Inferior parietal cortex (tissue), 1 donor: ENCODE measurements around the gene NPHP1.
A peak's percentile ranks its signal among the peaks of the same experiment; 100 is the strongest.
"Not testable (repeated sequence)": the region's sequence is repeated elsewhere in the genome, so short reads cannot be mapped to it uniquely, and the experiment has no call there.

Experiments
- DNase-seq: peaks from one replicate; pipeline ENCODE4 v3.0.0-alpha.2; 2016; ENCODE audit errors: extremely low spot score

The NPHP1 gene

GRCh38 chr2:110204408-110205385 lies at the start of gene NPHP1:
Gene NPHP1, minus strand, starts transcription at chr2:110205013. Its CDS starts 45 bp downstream, at chr2:110204968.
- peak; percentile 93 for DNase-seq

- DNase-seq: not testable (repeated sequence)
Measured at GRCh38 chr2:110248081-110248795, 43.4 kb upstream of the NPHP1 start.

GRCh38 chr2:110245488-110246435 lies 40.9 kb upstream of the NPHP1 start:
- not testable (repeated sequence) for DNase-seq

GRCh38 chr2:110243283-110243682 lies 38.5 kb upstream of the NPHP1 start:
- not testable (repeated sequence) for DNase-seq

- DNase-seq: not testable (repeated sequence)
Measured at GRCh38 chr2:110234514-110234913, 29.7 kb upstream of the NPHP1 start.

- not testable (repeated sequence) for DNase-seq
Measured at GRCh38 chr2:110229886-110230285, 25.1 kb upstream of the NPHP1 start.

DNA sequence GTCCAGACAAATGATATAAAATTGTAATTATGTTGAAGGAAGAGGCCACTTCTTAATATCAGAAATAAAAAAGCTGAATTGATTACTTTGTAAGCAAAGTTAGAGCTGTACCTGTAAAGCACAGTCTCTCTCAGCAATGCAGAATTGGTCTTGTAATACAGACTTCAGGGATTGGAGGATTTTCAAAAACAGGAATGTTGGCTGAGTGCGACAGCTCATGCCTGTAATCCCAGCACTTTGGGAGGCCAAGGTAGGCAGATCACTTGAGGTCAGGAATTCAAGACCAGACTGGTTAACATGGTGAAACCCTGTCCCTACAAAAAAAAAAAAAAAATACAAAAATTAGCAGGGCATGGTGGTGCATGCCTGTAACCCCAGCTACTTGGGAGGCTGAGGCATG lies 17.8 kb upstream of the NPHP1 start:
- not testable (repeated sequence) for DNase-seq

GRCh38 chr2:110221938-110222337 lies 17.1 kb upstream of the NPHP1 start:
- DNase-seq: no peak

DNA sequence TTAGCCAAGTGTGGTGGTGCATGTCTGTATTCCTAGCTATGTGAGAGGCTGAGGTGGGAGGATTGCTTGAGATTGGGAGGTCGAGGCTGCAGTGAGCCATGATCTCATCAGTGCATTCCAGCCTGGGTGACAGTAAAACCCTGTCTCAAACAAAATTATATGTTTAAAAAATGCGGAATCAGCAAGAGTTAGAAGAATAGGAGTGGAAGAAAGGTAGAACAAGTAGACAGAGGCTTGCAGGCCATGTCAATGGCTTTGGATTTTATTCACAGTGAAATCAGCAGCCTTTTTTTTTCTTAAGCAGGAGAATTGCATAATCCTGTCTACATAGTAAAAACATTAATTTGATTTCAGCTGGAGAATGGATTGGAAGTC lies 15.4 kb upstream of the NPHP1 start:
- DNase-seq: no peak

GRCh38 chr2:110219496-110220189 lies 14.8 kb upstream of the NPHP1 start:
- DNase-seq: no peak

- DNase-seq: not testable (repeated sequence)
Measured at GRCh38 chr2:110218889-110219288, 14.1 kb upstream of the NPHP1 start.

- DNase-seq: no peak
Measured at GRCh38 chr2:110216803-110217202, 12.0 kb upstream of the NPHP1 start.

- no peak for DNase-seq
Measured at GRCh38 chr2:110216199-110216598, 11.4 kb upstream of the NPHP1 start.

GRCh38 chr2:110215566-110216158 lies 10.8 kb upstream of the NPHP1 start:
- no peak for DNase-seq

GRCh38 chr2:110215091-110215490 lies 10.3 kb upstream of the NPHP1 start:
- no peak for DNase-seq

DNA sequence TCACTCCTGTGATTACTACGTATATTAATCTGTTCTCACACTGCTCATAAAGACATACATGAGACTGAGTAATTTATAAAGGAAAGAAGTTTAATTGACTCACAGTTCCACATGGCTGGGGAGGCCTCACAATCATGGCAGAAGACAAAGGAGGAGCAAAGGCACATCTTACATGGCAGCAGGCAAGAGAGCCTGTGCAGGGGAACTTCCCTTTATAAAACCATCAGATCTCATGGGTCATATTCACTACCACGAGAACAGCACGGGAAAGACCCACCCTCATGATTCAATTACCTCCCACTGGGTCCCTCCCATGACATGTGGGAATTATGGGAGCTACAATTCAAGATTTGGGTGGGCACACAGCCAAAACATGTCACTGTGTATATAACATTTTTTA lies 8.7 kb upstream of the NPHP1 start:
- not testable (repeated sequence) for DNase-seq

GRCh38 chr2:110211938-110212858 lies 7.4 kb upstream of the NPHP1 start, which contains the start of gene MTLN:
Gene MTLN, minus strand, starts transcription at chr2:110212547. Its CDS starts 22 bp downstream, at chr2:110212525.
- DNase-seq: peak; percentile 79

- peak; percentile 14 for DNase-seq
Measured at GRCh38 chr2:110205660-110206455, 1.0 kb upstream of the NPHP1 start.
